ENCODE results near the gene TPX2.
A peak's percentile ranks its signal among the peaks of the same experiment; 100 is the strongest.

TPX2 gene

DNA sequence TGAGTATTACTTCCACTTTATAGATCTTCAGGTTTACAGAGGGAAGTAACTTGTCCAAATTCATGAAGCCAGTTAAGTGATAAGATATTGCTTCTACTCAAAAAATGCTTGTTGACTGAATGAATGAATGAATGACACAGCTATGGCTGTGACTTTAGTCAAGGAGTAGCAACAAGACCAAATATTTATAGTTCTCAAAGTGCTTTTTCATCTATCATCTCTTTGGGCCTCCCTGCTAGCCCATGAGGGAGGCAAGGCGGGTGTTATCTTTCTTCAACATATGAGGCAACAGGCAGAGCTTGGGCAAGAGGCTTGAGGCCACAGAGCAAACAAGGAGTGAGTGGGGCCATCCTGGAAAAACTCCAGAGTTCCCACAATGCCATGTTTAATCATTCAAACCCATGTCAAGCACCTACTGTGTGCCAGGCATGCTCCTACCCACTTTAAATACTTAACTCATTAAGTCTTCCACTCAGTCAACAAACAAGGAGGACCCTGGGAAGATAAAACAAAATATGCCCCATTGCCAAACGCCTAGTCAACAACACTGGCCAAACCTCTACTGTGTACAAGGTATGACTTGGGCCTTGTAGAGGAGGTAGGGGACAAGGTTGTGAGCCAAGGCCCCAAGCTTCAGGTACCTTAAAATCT, 32.4 kb upstream of the TPX2 start:
- no peak overlapping the region for H2AFZ ChIP-seq (ENCODE audit: low read depth, low read length)
- no peak overlapping the region for H2BK5ac ChIP-seq (ENCODE audit: low read depth, low read length, poor library complexity, severe bottlenecking)
- no peak overlapping the region for H2BK120ac ChIP-seq (ENCODE audit: low read depth, low read length)
- H3K4ac ChIP-seq (ENCODE audit: low read depth in 1 of 2, low read length in 2 of 2) = no peak overlapping the region
- no peaks in the 10 kb centered on the region for H3K9me3 ChIP-seq (ENCODE audit: control insufficient read depth, low read length)
- H3K4me3 ChIP-seq (ENCODE audit: insufficient read depth in 1 of 2, low read depth in 1 of 2, low read length in 2 of 2) = no peak overlapping the region
- H2AK5ac ChIP-seq (ENCODE audit: low read length, severe bottlenecking) = peak overlapping the region; percentile 61
- H3K14ac ChIP-seq (ENCODE audit: low read length in 2 of 2) = no peak overlapping the region
- peaks cover 43% of the 10 kb centered on the region for H3K4me1 ChIP-seq (ENCODE audit: control insufficient read depth, insufficient read depth, low read depth, low read length)
- no peak overlapping the region for H4K91ac ChIP-seq (ENCODE audit: low read length)
- 98% methylated on average over 2 of the region's 2 CpGs for WGBS
- H3K27ac ChIP-seq (ENCODE audit: low read length, poor library complexity, severe bottlenecking) = peak overlapping the region; percentile 94
- H4K8ac ChIP-seq (ENCODE audit: low read length) = no peak overlapping the region
- H3K4me2 ChIP-seq (ENCODE audit: low read length, poor library complexity, severe bottlenecking) = no peak overlapping the region
- no peak overlapping the region for H2BK12ac ChIP-seq (ENCODE audit: low read length in 2 of 2)
- no peak overlapping the region for H3K18ac ChIP-seq (ENCODE audit: low read depth in 1 of 2, low read length in 2 of 2)
- H3K27me3 ChIP-seq (ENCODE audit: control insufficient read depth in 1 of 2, insufficient read depth in 1 of 2, low read length in 2 of 2) = no peaks in the 10 kb centered on the region
- H3K36me3 ChIP-seq (ENCODE audit: control insufficient read depth in 1 of 2, insufficient read depth in 2 of 2, low read depth in 1 of 2, low read length in 2 of 2) = peaks cover 45 to 75% of the 10 kb centered on the region in 2 experiments
- no peak overlapping the region for H3K9ac ChIP-seq (ENCODE audit: low read length)
- H3K23ac ChIP-seq (ENCODE audit: low read length in 2 of 2) = no peak overlapping the region
- no peaks in the 10 kb centered on the region for H3K79me1 ChIP-seq (replicated peaks; ENCODE audit: low read length, poor library complexity, severe bottlenecking)
- DNase-seq = peak; percentile 49
- H2BK15ac ChIP-seq (ENCODE audit: low read depth, poor library complexity, severe bottlenecking) = no peak overlapping the region

DNA sequence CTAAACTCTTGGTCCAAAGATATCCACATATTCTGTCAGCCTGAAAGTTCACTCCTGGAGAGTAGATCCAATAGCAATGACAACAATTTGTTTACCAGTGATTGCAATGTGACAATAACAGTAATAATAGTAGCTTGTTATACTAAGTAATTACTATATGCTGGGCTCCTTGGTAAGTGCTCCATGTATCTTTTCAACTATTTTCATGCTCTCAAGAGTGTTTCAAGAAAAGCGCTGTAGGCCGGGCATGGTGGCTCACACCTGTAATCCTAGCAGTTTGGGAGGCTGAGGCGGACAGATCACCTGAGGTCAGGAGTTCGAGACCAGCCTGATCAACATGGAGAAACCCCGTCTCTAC, 31.9 kb upstream of the TPX2 start:
- Histone ChIP-seq H2AFZ (ENCODE audit: low read depth, low read length) (no peak overlapping the region), H3K14ac (ENCODE audit: low read length in 2 of 2) (no peak overlapping the region), H3K9ac (ENCODE audit: low read length) (no peak overlapping the region), H2BK5ac (ENCODE audit: low read depth, low read length, poor library complexity, severe bottlenecking) (no peak overlapping the region), H3K4me2 (ENCODE audit: low read length, poor library complexity, severe bottlenecking) (no peak overlapping the region), H3K4me1 (ENCODE audit: control insufficient read depth, insufficient read depth, low read depth, low read length) (peaks cover 41% of the 10 kb centered on the region), H2AK5ac (ENCODE audit: low read length, severe bottlenecking) (no peak overlapping the region), H3K36me3 (ENCODE audit: control insufficient read depth in 1 of 2, insufficient read depth in 2 of 2, low read depth in 1 of 2, low read length in 2 of 2) (peaks cover 43 to 75% of the 10 kb centered on the region in 2 experiments), H3K23ac (ENCODE audit: low read length in 2 of 2) (no peak overlapping the region), H2BK12ac (ENCODE audit: low read length in 2 of 2) (no peak overlapping the region), H2BK120ac (ENCODE audit: low read depth, low read length) (no peak overlapping the region), H3K27ac (ENCODE audit: low read length, poor library complexity, severe bottlenecking) (peak overlapping the region; percentile 94), H3K9me3 (ENCODE audit: control insufficient read depth, low read length) (no peaks in the 10 kb centered on the region), H2BK15ac (ENCODE audit: low read depth, poor library complexity, severe bottlenecking) (no peak overlapping the region), H3K27me3 (ENCODE audit: control insufficient read depth in 1 of 2, insufficient read depth in 1 of 2, low read length in 2 of 2) (no peaks in the 10 kb centered on the region), H4K8ac (ENCODE audit: low read length) (no peak overlapping the region), H3K18ac (ENCODE audit: low read depth in 1 of 2, low read length in 2 of 2) (no peak overlapping the region), H3K4ac (ENCODE audit: low read depth in 1 of 2, low read length in 2 of 2) (no peak overlapping the region), H3K79me1 (replicated peaks; ENCODE audit: low read length, poor library complexity, severe bottlenecking) (no peaks in the 10 kb centered on the region), H3K4me3 (ENCODE audit: insufficient read depth in 1 of 2, low read depth in 1 of 2, low read length in 2 of 2) (no peak overlapping the region), H4K91ac (ENCODE audit: low read length) (no peak overlapping the region)
- DNase-seq = no peak
- 94% methylated on average over 5 of the region's 5 CpGs for WGBS

DNA sequence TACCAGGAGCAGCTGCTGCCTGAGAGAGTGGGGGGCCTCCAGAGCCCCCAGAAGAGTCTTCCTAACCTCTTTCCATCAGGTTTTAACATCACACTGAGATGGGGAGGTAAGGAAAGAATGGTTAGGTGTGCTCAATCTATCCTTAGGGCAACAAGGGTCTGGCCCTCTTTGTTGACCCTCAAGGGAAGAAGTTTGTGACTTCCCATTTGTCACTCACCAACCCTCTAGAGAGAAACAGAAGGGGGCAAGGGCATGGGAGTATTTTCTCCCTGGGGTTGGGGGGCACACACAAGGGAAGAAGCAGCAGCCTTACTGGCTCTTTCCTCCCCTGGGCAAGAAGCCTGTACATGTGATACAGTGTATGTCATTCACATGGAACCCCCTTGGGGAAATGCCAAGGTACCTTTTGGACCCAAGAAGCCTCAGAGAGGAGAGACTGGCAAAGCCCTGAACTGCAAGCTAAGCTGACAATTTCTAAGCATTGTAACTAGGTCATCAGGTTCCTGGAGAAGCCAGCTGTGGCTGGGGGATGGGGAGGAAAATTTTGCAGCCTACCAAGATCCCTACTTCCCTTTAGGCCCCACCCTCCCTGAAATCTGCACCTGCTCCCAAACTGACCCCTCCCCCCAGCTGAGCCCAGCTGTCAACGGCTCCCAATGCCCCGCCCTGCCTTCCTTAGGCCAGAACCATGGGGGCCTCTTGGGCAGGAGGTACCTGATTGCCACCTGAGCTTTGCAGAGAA, 30.9 kb upstream of the TPX2 start:
- Histone ChIP-seq H3K4me1 (ENCODE audit: control insufficient read depth, insufficient read depth, low read depth, low read length) (peaks cover 47% of the 10 kb centered on the region), H3K4me2 (ENCODE audit: low read length, poor library complexity, severe bottlenecking) (no peak overlapping the region), H3K14ac (ENCODE audit: low read length in 2 of 2) (no peak overlapping the region), H3K9ac (ENCODE audit: low read length) (no peak overlapping the region), H3K4me3 (ENCODE audit: insufficient read depth in 1 of 2, low read depth in 1 of 2, low read length in 2 of 2) (no peak overlapping the region), H2BK15ac (ENCODE audit: low read depth, poor library complexity, severe bottlenecking) (no peak overlapping the region), H3K9me3 (ENCODE audit: control insufficient read depth, low read length) (no peaks in the 10 kb centered on the region), H3K36me3 (ENCODE audit: control insufficient read depth in 1 of 2, insufficient read depth in 2 of 2, low read depth in 1 of 2, low read length in 2 of 2) (peaks cover 44 to 79% of the 10 kb centered on the region in 2 experiments), H2AFZ (ENCODE audit: low read depth, low read length) (no peak overlapping the region), H2BK12ac (ENCODE audit: low read length in 2 of 2) (no peak overlapping the region), H3K79me1 (replicated peaks; ENCODE audit: low read length, poor library complexity, severe bottlenecking) (no peaks in the 10 kb centered on the region), H2BK120ac (ENCODE audit: low read depth, low read length) (no peak overlapping the region), H3K4ac (ENCODE audit: low read depth in 1 of 2, low read length in 2 of 2) (peak overlapping the region in 1 of 2 experiments; percentile 3), H3K27me3 (ENCODE audit: control insufficient read depth in 1 of 2, insufficient read depth in 1 of 2, low read length in 2 of 2) (no peaks in the 10 kb centered on the region), H3K27ac (ENCODE audit: low read length, poor library complexity, severe bottlenecking) (peak overlapping the region; percentile 52), H3K18ac (ENCODE audit: low read depth in 1 of 2, low read length in 2 of 2) (peak overlapping the region in 1 of 2 experiments; percentile 13), H4K91ac (ENCODE audit: low read length) (no peak overlapping the region), H2AK5ac (ENCODE audit: low read length, severe bottlenecking) (peak overlapping the region; percentile 38), H4K8ac (ENCODE audit: low read length) (no peak overlapping the region), H2BK5ac (ENCODE audit: low read depth, low read length, poor library complexity, severe bottlenecking) (no peak overlapping the region), H3K23ac (ENCODE audit: low read length in 2 of 2) (no peak overlapping the region)
- WGBS = 86% methylated on average over 2 of the region's 2 CpGs
- no peak for DNase-seq

GRCh38 chr20:31708736-31709534, 30.2 kb upstream of the TPX2 start:
- Histone ChIP-seq H3K79me1 (replicated peaks; ENCODE audit: low read length, poor library complexity, severe bottlenecking) (no peaks in the 10 kb centered on the region), H3K9me3 (ENCODE audit: control insufficient read depth, low read length) (no peaks in the 10 kb centered on the region), H3K14ac (ENCODE audit: low read length in 2 of 2) (peak overlapping the region in 1 of 2 experiments; percentile 80), H3K36me3 (ENCODE audit: control insufficient read depth in 1 of 2, insufficient read depth in 2 of 2, low read depth in 1 of 2, low read length in 2 of 2) (peaks cover 44 to 84% of the 10 kb centered on the region in 2 experiments), H4K8ac (ENCODE audit: low read length) (no peak overlapping the region), H2AFZ (ENCODE audit: low read depth, low read length) (no peak overlapping the region), H4K91ac (ENCODE audit: low read length) (peak overlapping the region; percentile 12), H3K27me3 (ENCODE audit: control insufficient read depth in 1 of 2, insufficient read depth in 1 of 2, low read length in 2 of 2) (no peaks in the 10 kb centered on the region), H3K27ac (ENCODE audit: low read length, poor library complexity, severe bottlenecking) (peak overlapping the region; percentile 52), H3K4me3 (ENCODE audit: insufficient read depth in 1 of 2, low read depth in 1 of 2, low read length in 2 of 2) (no peak overlapping the region), H2BK5ac (ENCODE audit: low read depth, low read length, poor library complexity, severe bottlenecking) (no peak overlapping the region), H2AK5ac (ENCODE audit: low read length, severe bottlenecking) (peak overlapping the region; percentile 27), H3K4me1 (ENCODE audit: control insufficient read depth, insufficient read depth, low read depth, low read length) (peaks cover 49% of the 10 kb centered on the region), H2BK12ac (ENCODE audit: low read length in 2 of 2) (no peak overlapping the region), H3K23ac (ENCODE audit: low read length in 2 of 2) (peak overlapping the region in 1 of 2 experiments; percentile 61), H3K4ac (ENCODE audit: low read depth in 1 of 2, low read length in 2 of 2) (no peak overlapping the region), H2BK120ac (ENCODE audit: low read depth, low read length) (no peak overlapping the region), H2BK15ac (ENCODE audit: low read depth, poor library complexity, severe bottlenecking) (no peak overlapping the region), H3K4me2 (ENCODE audit: low read length, poor library complexity, severe bottlenecking) (no peak overlapping the region), H3K9ac (ENCODE audit: low read length) (no peak overlapping the region), H3K18ac (ENCODE audit: low read depth in 1 of 2, low read length in 2 of 2) (no peak overlapping the region)
- no peak for DNase-seq
- WGBS = 94% methylated on average over 11 of the region's 11 CpGs

All from mesenchymal stem cell (in vitro differentiated cells and primary cell).